ENCODE data around the gene RBM19. TPM values are rescaled to one million over a fixed set of nuclear protein-coding genes. Genes with fewer than 3 reads are reported as not detected.
"Not testable (repeated sequence)": the region's sequence is repeated elsewhere in the genome, so short reads cannot be mapped to it uniquely, and the experiment has no call there.

The RBM19 gene
- total and polyA plus RNA-seq, 10 donors = 13.6 to 46.7 (median 34.5) TPM

DNA sequence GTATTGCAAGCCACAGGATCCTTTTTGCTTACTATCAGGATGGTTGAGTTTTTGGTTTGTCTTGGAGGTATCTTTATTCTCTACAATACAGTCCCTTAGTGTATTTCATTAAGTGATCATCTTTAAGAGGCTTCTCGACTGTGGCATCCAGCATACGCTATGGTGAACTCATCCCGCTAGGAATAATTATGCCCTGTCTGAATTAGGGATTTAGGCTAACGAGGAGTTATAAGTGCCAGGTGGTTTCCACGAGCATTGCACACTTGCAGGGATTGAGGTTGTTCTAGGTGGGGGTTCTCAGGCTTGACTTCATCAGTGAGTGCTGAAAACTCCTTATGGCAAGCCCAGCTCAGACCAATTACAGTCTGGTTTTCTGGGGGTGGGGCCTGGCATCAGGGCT lies 37.2 kb upstream of the RBM19 start:
- no peaks in the 10 kb centered on the region for H3K36me3 ChIP-seq
- H3K27me3 ChIP-seq (replicated peaks in 1 of 7) = peaks cover 0 to 48% (median 0%) of the 10 kb centered on the region in 7 donors
- no peak overlapping the region for H3K4me3 ChIP-seq
- H3K27ac ChIP-seq = no peak overlapping the region
- no peaks in the 10 kb centered on the region for H3K4me1 ChIP-seq
- 72 to 80% (median 77%) methylated on average over 5 of the region's 5 CpGs for WGBS, 5 donors
- no peak for TF ChIP-seq POLR2AphosphoS5 (IDR thresholded peaks at IDR 0.05)
- TF ChIP-seq POLR2A (IDR thresholded peaks at IDR 0.05) = no peak
- TF ChIP-seq, protein P1, sequence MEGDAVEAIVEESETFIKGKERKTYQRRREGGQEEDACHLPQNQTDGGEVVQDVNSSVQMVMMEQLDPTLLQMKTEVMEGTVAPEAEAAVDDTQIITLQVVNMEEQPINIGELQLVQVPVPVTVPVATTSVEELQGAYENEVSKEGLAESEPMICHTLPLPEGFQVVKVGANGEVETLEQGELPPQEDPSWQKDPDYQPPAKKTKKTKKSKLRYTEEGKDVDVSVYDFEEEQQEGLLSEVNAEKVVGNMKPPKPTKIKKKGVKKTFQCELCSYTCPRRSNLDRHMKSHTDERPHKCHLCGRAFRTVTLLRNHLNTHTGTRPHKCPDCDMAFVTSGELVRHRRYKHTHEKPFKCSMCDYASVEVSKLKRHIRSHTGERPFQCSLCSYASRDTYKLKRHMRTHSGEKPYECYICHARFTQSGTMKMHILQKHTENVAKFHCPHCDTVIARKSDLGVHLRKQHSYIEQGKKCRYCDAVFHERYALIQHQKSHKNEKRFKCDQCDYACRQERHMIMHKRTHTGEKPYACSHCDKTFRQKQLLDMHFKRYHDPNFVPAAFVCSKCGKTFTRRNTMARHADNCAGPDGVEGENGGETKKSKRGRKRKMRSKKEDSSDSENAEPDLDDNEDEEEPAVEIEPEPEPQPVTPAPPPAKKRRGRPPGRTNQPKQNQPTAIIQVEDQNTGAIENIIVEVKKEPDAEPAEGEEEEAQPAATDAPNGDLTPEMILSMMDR (IDR thresholded peaks at IDR 0.05 in 8 of 11, conservative IDR thresholded peaks at IDR 0.05 in 3 of 11) = no peak
- intact Hi-C loops (cut with DNase I; ENCODE audit: low total_unique reads) = no loop called here
- no peaks in the 10 kb centered on the region for H3K9me3 ChIP-seq
- DNase-seq = no peak

DNA sequence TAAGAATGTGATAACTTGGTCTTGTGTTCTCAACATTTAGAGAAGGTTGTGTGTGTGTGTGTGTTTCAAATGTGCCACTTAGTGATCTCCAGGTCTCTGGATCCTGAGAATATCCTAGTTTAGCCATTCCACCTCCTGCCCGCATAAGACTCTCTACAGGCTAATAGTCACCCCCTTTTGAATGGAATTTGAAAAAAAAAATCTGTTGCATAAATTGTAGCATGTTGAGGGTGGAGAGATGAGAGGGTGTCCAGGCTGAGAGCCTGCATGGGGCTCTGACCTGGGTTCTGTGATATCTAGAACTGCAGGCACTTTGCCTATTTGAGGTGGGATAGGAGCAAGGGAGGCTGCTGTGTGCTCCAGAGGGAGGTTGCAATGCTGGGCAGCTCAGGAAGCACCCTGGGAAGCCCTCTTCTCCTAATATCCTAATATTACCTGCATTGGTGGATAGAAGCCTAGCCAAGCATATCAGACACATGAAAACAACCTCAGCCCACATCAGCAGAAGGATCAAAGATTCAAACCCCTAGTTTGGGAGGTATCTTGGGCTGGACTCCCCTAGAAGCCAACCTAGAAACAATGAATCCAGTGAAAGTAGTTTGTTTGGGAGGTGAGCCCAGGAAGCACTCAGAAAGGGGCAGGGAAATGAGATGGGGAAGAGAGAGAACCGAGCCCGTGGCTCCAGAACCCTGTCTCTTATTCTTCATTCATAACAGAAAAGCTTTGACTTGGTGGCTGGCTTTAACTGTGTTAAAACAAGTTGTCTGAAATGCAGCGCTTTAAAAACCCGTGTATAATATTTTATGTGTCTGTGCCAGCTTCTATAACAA lies 35.6 kb upstream of the RBM19 start:
- no peak for TF ChIP-seq POLR2A (IDR thresholded peaks at IDR 0.05)
- TF ChIP-seq, protein P1 (IDR thresholded peaks at IDR 0.05 in 8 of 11, conservative IDR thresholded peaks at IDR 0.05 in 3 of 11) = no peak
- TF ChIP-seq POLR2AphosphoS5 (IDR thresholded peaks at IDR 0.05) = no peak
- Histone ChIP-seq H3K27me3 (replicated peaks in 1 of 7) (peaks cover 0 to 54% (median 0%) of the 10 kb centered on the region in 7 donors), H3K27ac (no peak overlapping the region), H3K4me3 (no peak overlapping the region), H3K36me3 (no peaks in the 10 kb centered on the region), H3K9me3 (no peaks in the 10 kb centered on the region), H3K4me1 (no peaks in the 10 kb centered on the region)
- no peak for DNase-seq
- intact Hi-C loops (cut with DNase I; ENCODE audit: low total_unique reads) = no loop called here
- 69 to 75% (median 70%) methylated on average over 5 of the region's 5 CpGs for WGBS, 5 donors

DNA sequence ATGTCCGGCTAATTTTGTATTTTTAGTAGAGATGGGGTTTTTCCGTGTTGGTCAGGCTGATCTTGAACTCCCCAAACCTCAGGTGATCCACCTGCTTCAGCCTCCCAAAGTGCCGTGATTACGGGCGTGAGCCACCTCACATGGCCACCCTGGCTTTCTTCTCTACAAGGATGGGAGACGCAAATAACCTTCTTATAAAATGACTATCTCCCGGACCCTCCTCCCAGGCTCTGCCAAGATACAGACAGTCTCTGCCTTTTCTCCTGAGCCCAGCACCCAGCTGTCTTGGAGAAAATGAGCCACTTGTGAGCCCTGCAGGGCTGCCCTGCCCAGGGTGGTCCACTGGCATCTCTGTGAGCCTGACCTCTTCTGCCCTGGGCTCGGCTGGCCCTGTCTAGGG lies 34.7 kb upstream of the RBM19 start:
- H3K36me3 ChIP-seq = no peaks in the 10 kb centered on the region
- TF ChIP-seq POLR2A (IDR thresholded peaks at IDR 0.05) = no peak
- TF ChIP-seq, protein P1 (IDR thresholded peaks at IDR 0.05 in 8 of 11, conservative IDR thresholded peaks at IDR 0.05 in 3 of 11) = no peak
- no peak for TF ChIP-seq POLR2AphosphoS5 (IDR thresholded peaks at IDR 0.05)
- DNase-seq = no peak
- peaks cover 0 to 58% (median 0%) of the 10 kb centered on the region in 7 donors for H3K27me3 ChIP-seq (replicated peaks in 1 of 7)
- H3K9me3 ChIP-seq = no peaks in the 10 kb centered on the region
- intact Hi-C loops (cut with DNase I; ENCODE audit: low total_unique reads) = no loop called here
- no peaks in the 10 kb centered on the region for H3K4me1 ChIP-seq
- WGBS, 5 donors = 79 to 93% (median 83%) methylated on average over 8 of the region's 8 CpGs
- no peak overlapping the region for H3K27ac ChIP-seq
- no peak overlapping the region for H3K4me3 ChIP-seq

DNA sequence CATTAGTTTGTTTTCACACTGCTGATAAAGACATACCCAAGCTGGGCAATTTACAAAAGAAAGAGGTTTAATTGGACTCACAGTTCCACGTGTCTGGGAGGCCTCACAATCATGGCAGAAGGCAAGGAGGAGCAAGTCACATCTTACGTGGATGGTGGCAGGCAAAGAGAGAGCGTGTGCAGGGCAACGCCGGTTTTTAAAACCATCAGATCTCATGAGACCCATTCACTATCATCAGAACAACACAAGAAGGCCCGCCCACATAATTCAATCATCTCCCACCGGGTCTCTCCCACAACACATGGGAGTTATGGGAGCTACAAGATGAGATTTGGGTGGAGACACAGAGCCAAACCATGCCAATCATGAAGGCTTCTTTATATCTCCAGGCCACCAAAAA lies 34.1 kb upstream of the RBM19 start:
- intact Hi-C loops (cut with DNase I; ENCODE audit: low total_unique reads); H3K9me3 ChIP-seq; DNase-seq; H3K36me3 ChIP-seq; H3K27ac ChIP-seq; H3K4me3 ChIP-seq; H3K4me1 ChIP-seq: not testable (repeated sequence)
- 70 to 78% (median 76%) methylated on average over 7 of the region's 7 CpGs for WGBS, 5 donors
- peaks cover 0 to 55% (median 0%) of the 10 kb centered on the region in 7 donors for H3K27me3 ChIP-seq (replicated peaks in 1 of 7)
